HK-2 (cell line): ENCODE measurements around the gene MCM5.
"Not testable (repeated sequence)": the region's sequence is repeated elsewhere in the genome, so short reads cannot be mapped to it uniquely, and the experiment has no call there.

ENCODE experiments used
- DNase-seq: peaks from one replicate; pipeline ENCODE4 v3.0.0-alpha.2; 2018; ENCODE audit not compliant: unreplicated experiment

MCM5 gene

GRCh38 chr22:35432228-35432905, 32.4 kb downstream of the MCM5 start:
- no peak for DNase-seq

- DNase-seq, result no peak
Measured at GRCh38 chr22:35434061-35434710, 34.2 kb downstream of the MCM5 start.

GRCh38 chr22:35435201-35435740, 35.3 kb downstream of the MCM5 start:
- no peak for DNase-seq

GRCh38 chr22:35436421-35436820, 36.5 kb downstream of the MCM5 start:
- DNase-seq, result no peak

- DNase-seq, result peak; percentile 48
Measured at GRCh38 chr22:35437049-35437448, 37.1 kb downstream of the MCM5 start.

- not testable (repeated sequence) for DNase-seq
Measured at GRCh38 chr22:35438673-35439364, 38.9 kb downstream of the MCM5 start.

GRCh38 chr22:35439365-35439717, 39.4 kb downstream of the MCM5 start:
- DNase-seq, result no peak

GRCh38 chr22:35440129-35440528, 40.2 kb downstream of the MCM5 start:
- DNase-seq, result no peak

GRCh38 chr22:35441489-35442100, 41.7 kb downstream of the MCM5 start:
- no peak for DNase-seq

- DNase-seq, result no peak
Measured at GRCh38 chr22:35442471-35442870, 42.5 kb downstream of the MCM5 start.

GRCh38 chr22:35443338-35443737, 43.4 kb downstream of the MCM5 start:
- no peak for DNase-seq

- no peak for DNase-seq
Measured at GRCh38 chr22:35443790-35444684, 44.1 kb downstream of the MCM5 start.

- no peak for DNase-seq
Measured at GRCh38 chr22:35444685-35445399, 44.9 kb downstream of the MCM5 start.

GRCh38 chr22:35445933-35446332, 46.0 kb downstream of the MCM5 start:
- DNase-seq, result no peak

- peak; percentile 84 for DNase-seq
Measured at GRCh38 chr22:35446365-35446764, 46.4 kb downstream of the MCM5 start.

GRCh38 chr22:35448523-35448922, 48.6 kb downstream of the MCM5 start:
- no peak for DNase-seq

- no peak for DNase-seq
Measured at GRCh38 chr22:35449829-35450689, 50.1 kb downstream of the MCM5 start.

GRCh38 chr22:35450824-35451569, 51.1 kb downstream of the MCM5 start:
- DNase-seq, result no peak

GRCh38 chr22:35451592-35451991, 51.7 kb downstream of the MCM5 start:
- DNase-seq, result no peak
